Vagina (tissue), 2 donors: ENCODE measurements around the gene RPTN.

Experiments used
- POLR2A ChIP-seq, 2 donors: fragments of 450-650 bp; IDR thresholded peaks; one replicate each; pipeline ENCODE4 v1.6.1; 2017; ENCODE audit warnings: antibody characterized with exemption in 2 of 2, mild to moderate bottlenecking in 2 of 2, moderate library complexity in 2 of 2
- TF ChIP-seq, protein P1 (sequence below), 3 experiments: fragments of 450-650 bp in 2 of 3; fragments of 200-600 bp in 1 of 3; sonication (generic) in 1 of 3; IDR thresholded peaks; one replicate each; pipeline ENCODE4 v1.5.1; 2017 to 2019; ENCODE audit warnings: antibody characterized with exemption in 3 of 3, mild to moderate bottlenecking in 2 of 3, moderate library complexity in 2 of 3

DNA sequence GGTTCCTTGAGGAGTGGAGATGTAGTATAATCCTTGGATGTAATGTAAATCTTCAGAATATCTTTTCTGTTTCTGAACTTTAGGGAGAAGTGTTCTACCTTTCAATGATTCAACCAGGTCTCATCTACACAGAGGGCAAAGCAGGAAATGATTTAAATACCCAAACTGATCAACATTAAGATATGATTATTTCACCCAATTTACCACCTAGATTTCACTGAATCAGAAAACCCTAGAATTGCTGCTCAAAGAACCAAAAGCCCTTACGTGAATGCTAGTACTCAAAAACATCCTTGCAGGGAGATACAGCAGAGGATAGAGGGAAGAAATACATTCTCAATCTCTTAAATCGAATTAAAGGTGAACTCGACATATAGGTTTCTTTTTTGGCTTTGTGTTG, 5.0 kb downstream of the RPTN start:
- TF ChIP-seq, protein P1, sequence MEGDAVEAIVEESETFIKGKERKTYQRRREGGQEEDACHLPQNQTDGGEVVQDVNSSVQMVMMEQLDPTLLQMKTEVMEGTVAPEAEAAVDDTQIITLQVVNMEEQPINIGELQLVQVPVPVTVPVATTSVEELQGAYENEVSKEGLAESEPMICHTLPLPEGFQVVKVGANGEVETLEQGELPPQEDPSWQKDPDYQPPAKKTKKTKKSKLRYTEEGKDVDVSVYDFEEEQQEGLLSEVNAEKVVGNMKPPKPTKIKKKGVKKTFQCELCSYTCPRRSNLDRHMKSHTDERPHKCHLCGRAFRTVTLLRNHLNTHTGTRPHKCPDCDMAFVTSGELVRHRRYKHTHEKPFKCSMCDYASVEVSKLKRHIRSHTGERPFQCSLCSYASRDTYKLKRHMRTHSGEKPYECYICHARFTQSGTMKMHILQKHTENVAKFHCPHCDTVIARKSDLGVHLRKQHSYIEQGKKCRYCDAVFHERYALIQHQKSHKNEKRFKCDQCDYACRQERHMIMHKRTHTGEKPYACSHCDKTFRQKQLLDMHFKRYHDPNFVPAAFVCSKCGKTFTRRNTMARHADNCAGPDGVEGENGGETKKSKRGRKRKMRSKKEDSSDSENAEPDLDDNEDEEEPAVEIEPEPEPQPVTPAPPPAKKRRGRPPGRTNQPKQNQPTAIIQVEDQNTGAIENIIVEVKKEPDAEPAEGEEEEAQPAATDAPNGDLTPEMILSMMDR (IDR thresholded peaks at IDR 0.05) = no peak
- no peak for TF ChIP-seq POLR2A (IDR thresholded peaks at IDR 0.05)
